H9 (cell line): ENCODE results near the gene TACR2. TPM values are rescaled to one million over a fixed set of nuclear protein-coding genes. Genes with fewer than 3 reads are reported as not detected.

Experiments used
- DNase-seq: peaks from one replicate; pipeline ENCODE4 v3.0.0-alpha.2; 2017
- H2AFZ ChIP-seq: one replicate; pipeline ENCODE4 v1.6.1; 2013; ENCODE audit warnings: mild to moderate bottlenecking, low read length, control low read depth, moderate library complexity
- H2AK5ac ChIP-seq: 2 replicates; pipeline ENCODE4 v1.6.1; 2013; ENCODE audit warnings: low read length, control low read depth, mixed read lengths; ENCODE audit not compliant: insufficient read length
- H2BK120ac ChIP-seq: one replicate; pipeline ENCODE4 v1.6.1; 2013; ENCODE audit warnings: low read depth, mild to moderate bottlenecking, low read length, control low read depth, inconsistent platforms; ENCODE audit not compliant: poor library complexity, severe bottlenecking
- H2BK12ac ChIP-seq: 2 replicates; pipeline ENCODE4 v1.6.1; 2013; ENCODE audit warnings: low read length, control low read depth, mixed read lengths, low read depth; ENCODE audit not compliant: insufficient read length
- H2BK15ac ChIP-seq: 2 replicates; pipeline ENCODE4 v1.6.1; 2013; ENCODE audit warnings: low read depth, low read length, control low read depth
- H2BK20ac ChIP-seq: one replicate; pipeline ENCODE4 v1.6.1; 2013; ENCODE audit warnings: low read depth, mild to moderate bottlenecking, low read length, control low read depth, inconsistent platforms; ENCODE audit not compliant: poor library complexity, severe bottlenecking
- H2BK5ac ChIP-seq: 2 replicates; pipeline ENCODE4 v1.6.1; 2013; ENCODE audit warnings: low read length, control low read depth, mixed read lengths; ENCODE audit not compliant: insufficient read length
- H3K14ac ChIP-seq: 2 replicates; pipeline ENCODE4 v1.6.1; 2013; ENCODE audit warnings: low read length, control low read depth; ENCODE audit not compliant: insufficient read depth
- H3K18ac ChIP-seq: 2 replicates; pipeline ENCODE4 v1.6.1; 2013; ENCODE audit warnings: low read depth, mild to moderate bottlenecking, mixed read lengths, low read length, control low read depth; ENCODE audit not compliant: insufficient read length
- H3K23ac ChIP-seq: 2 replicates; pipeline ENCODE4 v1.6.1; 2013; ENCODE audit warnings: low read length, control low read depth, mixed read lengths, low read depth; ENCODE audit not compliant: insufficient read length
- H3K23me2 ChIP-seq: 2 replicates; pipeline ENCODE4 v1.6.1; 2013; ENCODE audit warnings: low read depth, mild to moderate bottlenecking, mixed read lengths, low read length, control low read depth; ENCODE audit not compliant: insufficient read length, poor library complexity, severe bottlenecking
- H3K27ac ChIP-seq: 2 replicates; pipeline ENCODE4 v1.5.1; 2013; ENCODE audit warnings: low read length, control low read depth, mixed read lengths, low read depth; ENCODE audit not compliant: insufficient read length
- H3K27me3 ChIP-seq: 2 replicates; pipeline ENCODE4 v1.6.1; 2013; ENCODE audit warnings: low read length, control low read depth, inconsistent platforms; ENCODE audit not compliant: insufficient read depth
- H3K4ac ChIP-seq: 2 replicates; pipeline ENCODE4 v1.6.1; 2013; ENCODE audit warnings: low read depth, mild to moderate bottlenecking, control low read depth, inconsistent platforms, low read length, moderate library complexity
- H3K4me1 ChIP-seq: 2 replicates; pipeline ENCODE4 v1.6.1; 2013; ENCODE audit warnings: low read length, control low read depth, inconsistent platforms; ENCODE audit not compliant: insufficient read depth
- H3K4me2 ChIP-seq: 2 replicates; pipeline ENCODE4 v1.6.1; 2013; ENCODE audit warnings: low read length, control low read depth, mixed read lengths; ENCODE audit not compliant: insufficient read length, insufficient read depth
- H3K56ac ChIP-seq: 2 replicates; pipeline ENCODE4 v1.6.1; 2013; ENCODE audit warnings: low read depth, mild to moderate bottlenecking, mixed read lengths, low read length, control low read depth; ENCODE audit not compliant: insufficient read length
- H3K79me1 ChIP-seq: 2 replicates; pipeline ENCODE4 v1.6.1; 2013; ENCODE audit warnings: low read depth, mild to moderate bottlenecking, moderate library complexity, low read length, control low read depth, inconsistent platforms; ENCODE audit not compliant: insufficient read depth, poor library complexity, severe bottlenecking
- H3K79me2 ChIP-seq: 2 replicates; pipeline ENCODE4 v1.6.1; 2013; ENCODE audit warnings: low read length, control low read depth, inconsistent platforms; ENCODE audit not compliant: insufficient read depth
- H3K9ac ChIP-seq: 2 replicates; pipeline ENCODE4 v1.6.1; 2013; ENCODE audit warnings: low read length, control low read depth, mixed read lengths; ENCODE audit not compliant: insufficient read length; ENCODE audit errors: extremely low read depth
- H3K9me3 ChIP-seq: one replicate; pipeline ENCODE4 v1.6.1; 2013; ENCODE audit warnings: low read depth, low read length, inconsistent platforms; ENCODE audit not compliant: control insufficient read depth
- H3T11ph ChIP-seq: one replicate; pipeline ENCODE4 v1.6.1; 2013; ENCODE audit warnings: mild to moderate bottlenecking, low read length, control low read depth, inconsistent platforms
- H4K20me1 ChIP-seq: one replicate; pipeline ENCODE4 v1.6.1; 2013; ENCODE audit not compliant: control insufficient read depth, insufficient read length, insufficient read depth
- H4K5ac ChIP-seq: 2 replicates; pipeline ENCODE4 v1.6.1; 2013; ENCODE audit warnings: low read depth, mild to moderate bottlenecking, mixed read lengths, low read length, control low read depth; ENCODE audit not compliant: insufficient read length
- H4K8ac ChIP-seq: replicated peaks from 2 replicates; pipeline ENCODE4 v1.6.1; 2013; ENCODE audit warnings: low read length, control low read depth, mixed read lengths, low read depth; ENCODE audit not compliant: insufficient read length
- H4K91ac ChIP-seq: 2 replicates; pipeline ENCODE4 v1.6.1; 2013; ENCODE audit warnings: low read depth, mild to moderate bottlenecking, moderate library complexity, mixed read lengths, low read length, control low read depth; ENCODE audit not compliant: insufficient read length
- H3K27ac Mint-ChIP-seq, 3 experiments: 2 replicates in 2 of 3; 3 replicates in 1 of 3; pipeline ENCODE4 v1.8.0; 2020 to 2021; ENCODE audit warnings: mixed read lengths in 3 of 3, mild to moderate bottlenecking in 1 of 3, moderate library complexity in 1 of 3
- H3K27me3 Mint-ChIP-seq: 2 replicates; pipeline ENCODE4 v1.8.0; 2021; ENCODE audit warnings: low read depth, mild to moderate bottlenecking, moderate library complexity, mixed read lengths
- H3K36me3 Mint-ChIP-seq, 3 experiments: 2 replicates in 2 of 3; 3 replicates in 1 of 3; pipeline ENCODE4 v1.8.0; 2020 to 2021; ENCODE audit warnings: low read depth in 3 of 3, mixed read lengths in 3 of 3; ENCODE audit not compliant: insufficient read depth in 1 of 3
- H3K4me1 Mint-ChIP-seq, 2 experiments: 2 replicates each; pipeline ENCODE4 v1.8.0; 2020; ENCODE audit warnings: mixed read lengths in 2 of 2
- H3K4me3 Mint-ChIP-seq, 2 experiments: 2 replicates in 1 of 2; 3 replicates in 1 of 2; pipeline ENCODE4 v1.8.0; 2020 to 2021; ENCODE audit warnings: mild to moderate bottlenecking in 2 of 2, mixed read lengths in 2 of 2, moderate library complexity in 1 of 2
- H3K9me3 Mint-ChIP-seq, 2 experiments: 2 replicates in 1 of 2; 3 replicates in 1 of 2; pipeline ENCODE4 v1.8.0; 2020; ENCODE audit warnings: mild to moderate bottlenecking in 2 of 2, mixed read lengths in 2 of 2, moderate library complexity in 1 of 2
- CTCF ChIP-seq: fragments of 200-600 bp; sonication (generic); conservative IDR thresholded peaks from 3 replicates; pipeline ENCODE4 v1.8.0; 2021; ENCODE audit warnings: antibody characterized with exemption, mild to moderate bottlenecking
- whole genome bisulfite sequencing: extraction: QIAGEN DNeasy Blood & Tissue Kit; methylation state at CpG from one replicate; pipeline ENCODE4 v1.1.7; 2013; ENCODE audit warnings: missing lambda C conversion rate, low lambda C conversion rate, mixed read lengths; ENCODE audit not compliant: insufficient read length; ENCODE audit errors: extremely low coverage; 5-methylcytosine and 5-hydroxymethylcytosine counted together
- total RNA-seq: library from RNA; stranded (reverse); gene quantifications from 2 replicates; pipeline ENCODE4 v1.2.1, GENCODE V29; 2021

The TACR2 gene
- total RNA-seq, 1 experiment from 2014 or later, result not detected

DNA sequence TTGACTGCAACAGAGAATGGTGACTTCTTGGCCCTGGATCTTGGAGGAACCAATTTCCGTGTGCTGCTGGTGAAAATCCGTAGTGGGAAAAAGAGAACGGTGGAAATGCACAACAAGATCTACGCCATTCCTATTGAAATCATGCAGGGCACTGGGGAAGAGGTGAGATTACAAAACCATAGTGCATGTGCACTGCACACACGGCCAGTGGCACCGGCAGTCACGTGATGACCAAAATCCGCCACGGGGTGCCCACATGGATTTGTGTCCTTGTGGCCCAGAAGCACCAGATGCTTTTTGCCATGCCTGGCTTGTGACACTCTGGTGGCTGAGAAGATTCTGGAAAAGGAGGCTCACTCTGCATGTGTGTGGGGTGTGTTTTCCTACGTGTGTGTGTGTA is 32.4 kb downstream of the TACR2 start:
- Mint-ChIP-seq H3K27me3 (no peaks in the 10 kb centered on the region), H3K4me1 (peaks cover 6 to 8% of the 10 kb centered on the region in 2 experiments), H3K27ac (peak overlapping the region in 2 of 3 experiments; percentile 23 to 52; a peak in 2 of 7 replicates), H3K4me3 (no peak overlapping the region), H3K36me3 (peaks cover 70 to 84% (median 76%) of the 10 kb centered on the region in 3 experiments), H3K9me3 (no peaks in the 10 kb centered on the region)
- no peak overlapping the region for H2AK5ac ChIP-seq
- H3K79me2 ChIP-seq, result no peaks in the 10 kb centered on the region
- no peak overlapping the region for H4K5ac ChIP-seq
- no peak overlapping the region for H3K27ac ChIP-seq
- H3K23me2 ChIP-seq, result no peaks in the 10 kb centered on the region
- H3T11ph ChIP-seq, result no peak overlapping the region
- H2BK12ac ChIP-seq, result no peak overlapping the region
- H3K9ac ChIP-seq, result no peak overlapping the region
- no peak overlapping the region for H3K18ac ChIP-seq
- DNase-seq, result no peak
- H4K20me1 ChIP-seq, result no peaks in the 10 kb centered on the region
- no peak overlapping the region for H3K56ac ChIP-seq
- no peaks in the 10 kb centered on the region for H3K27me3 ChIP-seq
- no peak overlapping the region for H2AFZ ChIP-seq
- H2BK20ac ChIP-seq, result no peak overlapping the region
- no peak overlapping the region for H2BK120ac ChIP-seq
- no peak overlapping the region for H4K91ac ChIP-seq
- H3K4ac ChIP-seq, result no peak overlapping the region
- H2BK5ac ChIP-seq, result no peak overlapping the region
- H3K4me1 ChIP-seq, result peaks cover 4% of the 10 kb centered on the region; the same call in 1 of the 2 replicates
- no CpG with 5 or more reads among the region's 10 CpGs for WGBS
- no peak overlapping the region for H2BK15ac ChIP-seq
- H3K9me3 ChIP-seq, result no peaks in the 10 kb centered on the region
- TF ChIP-seq CTCF, result no peak
- H3K23ac ChIP-seq, result no peak overlapping the region
- no peak overlapping the region for H3K4me2 ChIP-seq
- H4K8ac ChIP-seq, result no peak overlapping the region
- H3K79me1 ChIP-seq, result no peaks in the 10 kb centered on the region
- H3K14ac ChIP-seq, result no peak overlapping the region
